Esophagus muscularis mucosa (tissue), 3 donors: ENCODE data around the gene ARHGEF2.

Experiments
- EP300 ChIP-seq: sonication (generic); formaldehyde crosslinking; IDR thresholded peaks from one replicate; pipeline ENCODE4 v1.6.1; 2017; ENCODE audit warnings: antibody characterized with exemption
- TF ChIP-seq, protein P1 (sequence below), 3 experiments: fragments of 200-600 bp in 2 of 3; fragments of 450-650 bp in 1 of 3; sonication (generic) in 2 of 3; IDR thresholded peaks; one replicate each; pipeline ENCODE4 v1.5.1; 2017 to 2019; ENCODE audit warnings: antibody characterized with exemption in 3 of 3, mild to moderate bottlenecking in 2 of 3, moderate library complexity in 1 of 3

DNA sequence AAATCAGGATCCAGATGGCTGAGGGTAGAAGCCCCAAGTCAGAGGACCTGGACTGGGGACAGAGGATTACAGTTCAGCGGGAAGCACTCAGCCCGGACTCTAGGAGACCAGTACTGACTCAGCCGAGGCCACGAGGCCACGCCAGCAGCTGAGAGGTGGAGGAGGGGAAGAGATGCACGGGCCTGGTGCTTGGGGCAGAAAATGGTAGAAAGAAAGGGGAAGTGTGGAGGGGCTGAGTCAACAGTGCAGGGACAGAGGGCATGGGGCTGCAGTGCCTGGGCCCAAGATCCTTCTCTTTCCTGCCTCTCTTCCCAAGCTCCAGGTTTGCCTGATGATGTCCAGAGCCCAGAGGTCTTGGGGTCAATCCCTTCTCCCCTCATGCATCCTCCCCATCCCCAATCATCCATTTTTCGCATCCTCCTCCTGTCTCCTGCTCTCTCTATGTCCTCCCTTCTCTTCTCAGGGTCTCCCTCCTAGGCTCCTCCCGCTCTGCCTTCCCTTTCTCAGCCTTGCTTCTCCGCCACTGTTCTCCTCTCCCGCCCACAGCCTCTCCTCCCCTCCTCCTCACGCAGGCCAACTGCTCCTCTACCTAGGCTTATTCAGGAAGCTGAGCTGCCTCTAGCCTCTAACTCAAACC lies 7.7 kb downstream of the ARHGEF2 start:
- TF ChIP-seq, protein P1, sequence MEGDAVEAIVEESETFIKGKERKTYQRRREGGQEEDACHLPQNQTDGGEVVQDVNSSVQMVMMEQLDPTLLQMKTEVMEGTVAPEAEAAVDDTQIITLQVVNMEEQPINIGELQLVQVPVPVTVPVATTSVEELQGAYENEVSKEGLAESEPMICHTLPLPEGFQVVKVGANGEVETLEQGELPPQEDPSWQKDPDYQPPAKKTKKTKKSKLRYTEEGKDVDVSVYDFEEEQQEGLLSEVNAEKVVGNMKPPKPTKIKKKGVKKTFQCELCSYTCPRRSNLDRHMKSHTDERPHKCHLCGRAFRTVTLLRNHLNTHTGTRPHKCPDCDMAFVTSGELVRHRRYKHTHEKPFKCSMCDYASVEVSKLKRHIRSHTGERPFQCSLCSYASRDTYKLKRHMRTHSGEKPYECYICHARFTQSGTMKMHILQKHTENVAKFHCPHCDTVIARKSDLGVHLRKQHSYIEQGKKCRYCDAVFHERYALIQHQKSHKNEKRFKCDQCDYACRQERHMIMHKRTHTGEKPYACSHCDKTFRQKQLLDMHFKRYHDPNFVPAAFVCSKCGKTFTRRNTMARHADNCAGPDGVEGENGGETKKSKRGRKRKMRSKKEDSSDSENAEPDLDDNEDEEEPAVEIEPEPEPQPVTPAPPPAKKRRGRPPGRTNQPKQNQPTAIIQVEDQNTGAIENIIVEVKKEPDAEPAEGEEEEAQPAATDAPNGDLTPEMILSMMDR (IDR thresholded peaks at IDR 0.05): no peak
- no peak for TF ChIP-seq EP300
